OCI-LY3 (cell line): ENCODE data around the gene GIPC2.
"Not testable (repeated sequence)": the region's sequence is repeated elsewhere in the genome, so short reads cannot be mapped to it uniquely, and the experiment has no call there.

ENCODE experiments used
- H2AFZ ChIP-seq: fragments of 200-600, 300-600 bp; shearing (Covaris generic); 2 replicates; pipeline ENCODE4 v1.6.0; 2014; ENCODE audit warnings: antibody characterized with exemption, low read depth, low read length
- H3K27ac ChIP-seq: fragments of 200-600, 300-600 bp; sonication (generic); 2 replicates; pipeline ENCODE4 v1.5.1; 2014; ENCODE audit warnings: mild to moderate bottlenecking, low read length, moderate library complexity, mixed read lengths
- H3K27me3 ChIP-seq: fragments of 200-600, 300-600 bp; sonication (generic); 2 replicates; pipeline ENCODE4 v1.6.1; 2014; ENCODE audit warnings: low read depth, low read length, mixed read lengths
- H3K36me3 ChIP-seq: fragments of 200-600, 300-600 bp; sonication (generic); replicated peaks from 2 replicates; pipeline ENCODE3; 2014; ENCODE audit warnings: low read depth, low read length, mixed read lengths
- H3K4me1 ChIP-seq: fragments of 300-600, 200-600 bp; sonication (generic); 2 replicates; pipeline ENCODE4 v1.6.1; 2014; ENCODE audit warnings: low read length, mixed read lengths
- H3K4me2 ChIP-seq: fragments of 200-600, 300-600 bp; sonication (generic); 2 replicates; pipeline ENCODE4 v1.6.1; 2014; ENCODE audit warnings: low read length, mixed read lengths
- H3K4me3 ChIP-seq: fragments of 300-600, 200-600 bp; sonication (generic); 2 replicates; pipeline ENCODE4 v1.5.1; 2014; ENCODE audit warnings: antibody characterized with exemption, mild to moderate bottlenecking, low read length, moderate library complexity
- H3K79me2 ChIP-seq: fragments of 300-600, 200-600 bp; shearing (Covaris generic); 2 replicates; pipeline ENCODE4 v1.6.1; 2014; ENCODE audit warnings: mild to moderate bottlenecking, low read length, mixed read lengths
- H3K9ac ChIP-seq: fragments of 300-600, 200-600 bp; shearing (Covaris generic); 2 replicates; pipeline ENCODE4 v1.6.0; 2014; ENCODE audit warnings: mild to moderate bottlenecking, low read length, moderate library complexity
- H3K9me3 ChIP-seq: fragments of 200-600, 300-600 bp; shearing (Covaris generic); 2 replicates; pipeline ENCODE4 v1.6.1; 2014; ENCODE audit warnings: low read length, mixed read lengths; ENCODE audit not compliant: insufficient read depth
- H4K20me1 ChIP-seq: fragments of 200-600, 300-600 bp; sonication (generic); 2 replicates; pipeline ENCODE4 v1.6.1; 2016; ENCODE audit warnings: low read length, mixed read lengths; ENCODE audit not compliant: insufficient read depth
- CTCF ChIP-seq: fragments of 200-600, 300-600 bp; sonication (generic); IDR thresholded peaks from 2 replicates; pipeline ENCODE4 v1.5.1; 2014; ENCODE audit warnings: antibody characterized with exemption, low read length, low read depth
- EZH2phosphoT487 ChIP-seq: fragments of 200-600 bp; shearing (Covaris generic); IDR thresholded peaks from 2 replicates; pipeline ENCODE4 v1.6.1; 2018; ENCODE audit warnings: antibody characterized with exemption, mixed run types, low read depth

Gene GIPC2, protein sequence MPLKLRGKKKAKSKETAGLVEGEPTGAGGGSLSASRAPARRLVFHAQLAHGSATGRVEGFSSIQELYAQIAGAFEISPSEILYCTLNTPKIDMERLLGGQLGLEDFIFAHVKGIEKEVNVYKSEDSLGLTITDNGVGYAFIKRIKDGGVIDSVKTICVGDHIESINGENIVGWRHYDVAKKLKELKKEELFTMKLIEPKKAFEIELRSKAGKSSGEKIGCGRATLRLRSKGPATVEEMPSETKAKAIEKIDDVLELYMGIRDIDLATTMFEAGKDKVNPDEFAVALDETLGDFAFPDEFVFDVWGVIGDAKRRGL

DNA sequence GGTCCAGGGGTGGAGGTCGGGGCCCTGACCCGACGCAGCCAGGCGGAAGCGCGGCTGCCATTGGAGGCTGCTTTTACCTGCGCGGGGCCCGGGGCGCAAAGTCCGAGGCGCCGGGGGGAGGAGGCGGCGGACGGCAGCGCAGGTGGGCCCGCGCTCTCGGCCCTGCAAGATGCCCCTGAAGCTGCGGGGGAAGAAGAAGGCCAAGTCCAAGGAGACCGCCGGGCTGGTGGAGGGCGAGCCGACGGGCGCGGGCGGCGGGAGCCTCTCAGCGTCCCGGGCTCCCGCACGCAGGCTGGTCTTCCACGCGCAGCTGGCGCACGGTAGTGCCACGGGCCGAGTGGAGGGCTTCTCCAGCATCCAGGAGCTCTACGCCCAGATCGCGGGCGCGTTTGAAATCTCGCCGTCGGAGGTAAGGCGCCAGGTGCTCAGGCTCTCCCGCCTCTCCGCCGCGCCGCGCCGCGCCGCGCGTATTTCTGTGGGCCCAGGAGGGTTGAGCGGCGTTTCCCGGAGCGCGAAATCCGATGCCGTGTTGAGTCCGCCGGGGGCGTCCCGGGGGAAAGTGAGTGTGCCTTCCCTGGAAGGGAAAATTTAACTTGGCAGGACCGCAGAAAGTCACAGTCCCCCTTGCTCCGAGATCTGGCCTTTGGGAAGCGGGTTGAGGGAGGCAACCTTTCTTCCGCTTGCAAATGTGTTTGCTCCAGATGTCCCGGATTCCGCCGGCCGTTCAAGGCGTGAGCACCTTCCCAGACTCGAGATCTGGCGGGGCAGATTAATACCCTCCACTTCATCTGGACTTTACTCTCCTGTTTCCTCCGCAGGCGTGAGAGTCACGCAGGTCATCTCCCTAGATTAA lies at the start of gene GIPC2:
TSS of gene GIPC2 (plus strand) at position 41 of the 853 bp plus-strand sequence. CDS start at position 170, 129 bp downstream.
- no peaks in the 10 kb centered on the region for H3K79me2 ChIP-seq
- H3K4me1 ChIP-seq, result no peaks in the 10 kb centered on the region
- no peaks in the 10 kb centered on the region for H4K20me1 ChIP-seq
- H3K4me3 ChIP-seq, result no peak within 1 kb of the TSS
- H3K9me3 ChIP-seq, result no peaks in the 10 kb centered on the region
- no peak within 1 kb of the TSS for H3K9ac ChIP-seq
- H3K27ac ChIP-seq, result no peak within 1 kb of the TSS
- H3K4me2 ChIP-seq, result no peak within 1 kb of the TSS
- H3K36me3 ChIP-seq, result no peaks in the 10 kb centered on the region
- no peaks in the 10 kb centered on the region for H3K27me3 ChIP-seq
- no peak within 1 kb of the TSS for H2AFZ ChIP-seq
- no peak for TF ChIP-seq EZH2phosphoT487
- TF ChIP-seq CTCF, result no peak

DNA sequence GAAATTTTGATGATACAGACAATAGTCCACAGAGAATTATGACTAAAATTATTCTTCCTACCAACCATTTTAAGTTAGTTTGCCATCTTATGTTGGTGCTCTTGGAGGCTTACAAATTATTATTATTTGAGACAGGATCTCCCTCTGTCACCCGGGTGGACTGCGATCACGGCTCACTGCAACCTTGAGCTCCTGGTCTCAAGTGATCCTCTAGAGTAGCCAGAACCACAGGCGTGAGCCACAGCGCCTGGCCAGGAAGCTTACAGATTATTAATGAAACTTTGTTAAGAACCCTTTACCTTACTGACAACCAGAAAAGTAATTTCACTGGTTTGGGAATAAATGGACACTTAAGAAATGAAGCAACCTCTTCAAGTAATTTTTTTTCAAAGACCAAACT lies 49.0 kb upstream of the GIPC2 start:
- Histone ChIP-seq H3K9me3 (no peaks in the 10 kb centered on the region), H3K79me2 (no peaks in the 10 kb centered on the region; the same call in 1 of the 2 replicates), H4K20me1 (no peaks in the 10 kb centered on the region), H3K27me3 (no peaks in the 10 kb centered on the region), H2AFZ (no peak overlapping the region), H3K9ac (no peak overlapping the region), H3K4me1 (no peaks in the 10 kb centered on the region), H3K4me2 (no peak overlapping the region), H3K4me3 (no peak overlapping the region), H3K36me3 (no peaks in the 10 kb centered on the region), H3K27ac (no peak overlapping the region)
- TF ChIP-seq CTCF (no peak), EZH2phosphoT487 (no peak)

GRCh38 chr1:78000536-78000935 lies 45.2 kb upstream of the GIPC2 start:
- not testable (repeated sequence) for H3K4me2 ChIP-seq, H3K9ac ChIP-seq, H3K27me3 ChIP-seq, H3K27ac ChIP-seq, H3K9me3 ChIP-seq, H3K79me2 ChIP-seq, H3K36me3 ChIP-seq, H2AFZ ChIP-seq, H4K20me1 ChIP-seq, H3K4me3 ChIP-seq
- H3K4me1 ChIP-seq, result peaks cover 15% of the 10 kb centered on the region

GRCh38 chr1:78003070-78003746 lies 42.6 kb upstream of the GIPC2 start:
- no peak overlapping the region for H3K9ac ChIP-seq

More at GRCh38 chr1:78003070-78003746, 42.6 kb upstream of the GIPC2 start:
- Histone ChIP-seq H3K4me1 (peaks cover 18% of the 10 kb centered on the region), H3K4me2 (peak overlapping the region; percentile 70), H3K36me3 (no peaks in the 10 kb centered on the region), H3K27me3 (no peaks in the 10 kb centered on the region), H3K79me2 (no peaks in the 10 kb centered on the region), H3K9me3 (no peaks in the 10 kb centered on the region), H3K4me3 (peak overlapping the region; percentile 73; the same call in 1 of the 2 replicates), H4K20me1 (no peaks in the 10 kb centered on the region), H3K27ac (peak overlapping the region; percentile 75; the same call in 1 of the 2 replicates), H2AFZ (no peak overlapping the region)
- TF ChIP-seq EZH2phosphoT487 (no peak), CTCF (no peak)
